GM12878 (cell line): ENCODE results near the gene ATXN2. TPM values are rescaled to one million over a fixed set of nuclear protein-coding genes. Genes with fewer than 3 reads are reported as not detected.

Experiments
- ATF7 ChIP-seq: fragments of 450-650 bp; IDR thresholded peaks from 2 replicates; pipeline ENCODE4 v1.6.1; 2016; ENCODE audit warnings: low read depth, mild to moderate bottlenecking
- CBX5 ChIP-seq: sonication (generic); IDR thresholded peaks from 2 replicates; pipeline ENCODE4 v1.6.1; 2016; ENCODE audit warnings: low read depth, moderate library complexity, mild to moderate bottlenecking, inconsistent platforms
- CHD1 ChIP-seq: IDR thresholded peaks from 2 replicates; pipeline ENCODE4 v1.6.1; 2012; ENCODE audit warnings: low read depth, low read length, improper control_type of control experiment
- DPF2 ChIP-seq: fragments of 450-650 bp; IDR thresholded peaks from 2 replicates; pipeline ENCODE4 v1.6.1; 2017; ENCODE audit warnings: mild to moderate bottlenecking
- EGR1 ChIP-seq, 2 experiments: IDR thresholded peaks; 1 replicate in 1 of 2; 2 replicates in 1 of 2; pipeline ENCODE4 v1.6.1; 2011 to 2012; ENCODE audit warnings: low read depth in 2 of 2, low read length in 2 of 2, borderline replicate concordance in 1 of 2, mild to moderate bottlenecking in 1 of 2, moderate library complexity in 1 of 2
- FOXK2 ChIP-seq: fragments of 450-650 bp; IDR thresholded peaks from 2 replicates; pipeline ENCODE4 v1.6.1; 2017; ENCODE audit warnings: mild to moderate bottlenecking, moderate library complexity
- GABPA ChIP-seq: IDR thresholded peaks from 2 replicates; pipeline ENCODE4 v1.6.1; 2014; ENCODE audit warnings: antibody characterized with exemption, low read depth, mild to moderate bottlenecking, inconsistent platforms
- HDAC6 ChIP-seq: fragments of 200-600 bp; sonication (generic); IDR thresholded peaks from one replicate; pipeline ENCODE4 v1.8.0; 2017; ENCODE audit warnings: antibody characterized with exemption; ENCODE audit not compliant: unreplicated experiment
- KAT2A ChIP-seq: conservative IDR thresholded peaks from 2 replicates; pipeline ENCODE4 v1.6.1; 2011; ENCODE audit warnings: low read depth, low read length; ENCODE audit not compliant: control insufficient read depth
- LARP7 ChIP-seq: fragments of 450-650 bp; IDR thresholded peaks from 2 replicates; pipeline ENCODE4 v1.6.1; 2017; ENCODE audit warnings: mild to moderate bottlenecking
- NFXL1 ChIP-seq: fragments of 450-650 bp; IDR thresholded peaks from 2 replicates; pipeline ENCODE4 v1.6.1; 2017; ENCODE audit warnings: antibody characterized with exemption, mild to moderate bottlenecking, borderline replicate concordance
- NRF1 ChIP-seq: conservative IDR thresholded peaks from 2 replicates; pipeline ENCODE4 v1.6.1; 2011; ENCODE audit warnings: mild to moderate bottlenecking, low read depth, low read length, improper control_type of control experiment
- POLR2A ChIP-seq: IDR thresholded peaks from 2 replicates; pipeline ENCODE4 v1.6.1; 2011; ENCODE audit warnings: low read depth, mild to moderate bottlenecking, low read length
- RBBP5 ChIP-seq: fragments of 200-600 bp; sonication (generic); conservative IDR thresholded peaks from 2 replicates; pipeline ENCODE4 v1.6.1; 2016
- SIN3A ChIP-seq: IDR thresholded peaks from 2 replicates; pipeline ENCODE4 v1.6.1; 2012; ENCODE audit warnings: low read depth, low read length, improper control_type of control experiment
- TARDBP ChIP-seq: IDR thresholded peaks from 2 replicates; pipeline ENCODE4 v1.6.1; 2016; ENCODE audit warnings: borderline replicate concordance
- TCF3 ChIP-seq: IDR thresholded peaks from 2 replicates; pipeline ENCODE4 v1.6.1; 2012; ENCODE audit warnings: low read depth, mild to moderate bottlenecking, low read length, borderline replicate concordance; ENCODE audit not compliant: insufficient read depth
- WRNIP1 ChIP-seq: IDR thresholded peaks from 2 replicates; pipeline ENCODE4 v1.6.1; 2011; ENCODE audit warnings: low read depth, low read length, improper control_type of control experiment, borderline replicate concordance
- ZBED1 ChIP-seq: IDR thresholded peaks from 2 replicates; pipeline ENCODE4 v1.6.1; 2016; ENCODE audit warnings: borderline replicate concordance
- ZBTB40 ChIP-seq: fragments of 450-650 bp; IDR thresholded peaks from 2 replicates; pipeline ENCODE4 v1.6.1; 2016; ENCODE audit warnings: mild to moderate bottlenecking, moderate library complexity, borderline replicate concordance
- polyA plus RNA-seq, 11 experiments: library from polyadenylated mRNA; depleted of rRNA in 4 of 11; unstranded in 6 of 11; stranded (reverse) in 5 of 11; fragments of >200 nt; fragmentation: Nextera tagmentation in 4 of 11; fragmentation: Illumina TruSeq in 1 of 11; extraction: Ambion mirVana in 4 of 11; extraction: Trizol in 1 of 11; gene quantifications; 1 replicate in 1 of 11; 2 replicates in 10 of 11; pipeline versions ENCODE4 v1.2.1 to v1.2.3, GENCODE V29; 2011 to 2016; ENCODE audit warnings: inconsistent platforms in 2 of 11, missing spikeins in 2 of 11, low read depth in 1 of 11
- total RNA-seq, 4 experiments: library from RNA; depleted of rRNA in 3 of 4; stranded (reverse); fragments of >200 nt in 3 of 4; fragmentation: Illumina TruSeq in 1 of 4; extraction: Trizol in 1 of 4; gene quantifications; 2 replicates each; pipeline versions ENCODE4 v1.2.1 to v1.2.3, GENCODE V29; 2013 to 2021
- TF ChIP-seq, protein P1 (sequence below): fragments of 450-650 bp; IDR thresholded peaks from 2 replicates; pipeline ENCODE4 v1.6.1; 2014; ENCODE audit warnings: mild to moderate bottlenecking
- TF ChIP-seq, protein P2 (sequence below): fragments of 450-650 bp; formaldehyde crosslinking; IDR thresholded peaks from 2 replicates; pipeline ENCODE4 v1.5.0; 2022; ENCODE audit warnings: mild to moderate bottlenecking, missing genetic modification characterization

Gene ATXN2
- total and polyA plus RNA-seq, 10 of the 15 experiments (the other 5 are each of a cell fraction or from before 2014, with no cell fraction given): 8.8 to 31.5 (median 19.0) TPM

- TF ChIP-seq ZBTB40: no peak
- TF ChIP-seq TCF3: peak; percentile 92
- no peak; the same call in none of the 2 replicates for TF ChIP-seq POLR2A
- no peak for TF ChIP-seq GABPA
- TF ChIP-seq FOXK2: no peak
- no peak for TF ChIP-seq ZBED1
- no peak for TF ChIP-seq SIN3A
- no peak for TF ChIP-seq RBBP5
- no peak for TF ChIP-seq NRF1
- TF ChIP-seq, protein P1, sequence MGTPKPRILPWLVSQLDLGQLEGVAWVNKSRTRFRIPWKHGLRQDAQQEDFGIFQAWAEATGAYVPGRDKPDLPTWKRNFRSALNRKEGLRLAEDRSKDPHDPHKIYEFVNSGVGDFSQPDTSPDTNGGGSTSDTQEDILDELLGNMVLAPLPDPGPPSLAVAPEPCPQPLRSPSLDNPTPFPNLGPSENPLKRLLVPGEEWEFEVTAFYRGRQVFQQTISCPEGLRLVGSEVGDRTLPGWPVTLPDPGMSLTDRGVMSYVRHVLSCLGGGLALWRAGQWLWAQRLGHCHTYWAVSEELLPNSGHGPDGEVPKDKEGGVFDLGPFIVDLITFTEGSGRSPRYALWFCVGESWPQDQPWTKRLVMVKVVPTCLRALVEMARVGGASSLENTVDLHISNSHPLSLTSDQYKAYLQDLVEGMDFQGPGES: no peak
- no peak for TF ChIP-seq KAT2A
- TF ChIP-seq NFXL1: no peak
- no peak for TF ChIP-seq ATF7
- TF ChIP-seq WRNIP1: no peak
- no peak for TF ChIP-seq CBX5
- no peak for TF ChIP-seq TARDBP
- no peak for TF ChIP-seq EGR1 (IDR thresholded peaks at IDR 0.05; ENCODE audit: borderline replicate concordance in 1 of 2, low read depth in 2 of 2, low read length in 2 of 2)
- no peak for TF ChIP-seq HDAC6
- TF ChIP-seq, protein P2, sequence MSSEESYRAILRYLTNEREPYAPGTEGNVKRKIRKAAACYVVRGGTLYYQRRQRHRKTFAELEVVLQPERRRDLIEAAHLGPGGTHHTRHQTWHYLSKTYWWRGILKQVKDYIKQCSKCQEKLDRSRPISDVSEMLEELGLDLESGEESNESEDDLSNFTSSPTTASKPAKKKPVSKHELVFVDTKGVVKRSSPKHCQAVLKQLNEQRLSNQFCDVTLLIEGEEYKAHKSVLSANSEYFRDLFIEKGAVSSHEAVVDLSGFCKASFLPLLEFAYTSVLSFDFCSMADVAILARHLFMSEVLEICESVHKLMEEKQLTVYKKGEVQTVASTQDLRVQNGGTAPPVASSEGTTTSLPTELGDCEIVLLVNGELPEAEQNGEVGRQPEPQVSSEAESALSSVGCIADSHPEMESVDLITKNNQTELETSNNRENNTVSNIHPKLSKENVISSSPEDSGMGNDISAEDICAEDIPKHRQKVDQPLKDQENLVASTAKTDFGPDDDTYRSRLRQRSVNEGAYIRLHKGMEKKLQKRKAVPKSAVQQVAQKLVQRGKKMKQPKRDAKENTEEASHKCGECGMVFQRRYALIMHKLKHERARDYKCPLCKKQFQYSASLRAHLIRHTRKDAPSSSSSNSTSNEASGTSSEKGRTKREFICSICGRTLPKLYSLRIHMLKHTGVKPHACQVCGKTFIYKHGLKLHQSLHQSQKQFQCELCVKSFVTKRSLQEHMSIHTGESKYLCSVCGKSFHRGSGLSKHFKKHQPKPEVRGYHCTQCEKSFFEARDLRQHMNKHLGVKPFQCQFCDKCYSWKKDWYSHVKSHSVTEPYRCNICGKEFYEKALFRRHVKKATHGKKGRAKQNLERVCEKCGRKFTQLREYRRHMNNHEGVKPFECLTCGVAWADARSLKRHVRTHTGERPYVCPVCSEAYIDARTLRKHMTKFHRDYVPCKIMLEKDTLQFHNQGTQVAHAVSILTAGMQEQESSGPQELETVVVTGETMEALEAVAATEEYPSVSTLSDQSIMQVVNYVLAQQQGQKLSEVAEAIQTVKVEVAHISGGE (CRISPR knock-in tag): no peak
- TF ChIP-seq CHD1: no peak
- no peak; the same call in 1 of the 2 replicates for TF ChIP-seq DPF2
- TF ChIP-seq LARP7: no peak
Observed at GRCh38 chr12:111435661-111436201, 163.4 kb downstream of the ATXN2 start (continued).
